GM12872 (cell line): ENCODE results near the gene CCL26.

Experiments used
- CTCF ChIP-seq: IDR thresholded peaks from 3 replicates; pipeline ENCODE4 v1.5.1; 2011; ENCODE audit warnings: low read depth, mild to moderate bottlenecking, low read length, moderate library complexity; ENCODE audit not compliant: insufficient read depth

CCL26 gene

GRCh38 chr7:75813781-75814236 is 41.8 kb upstream of the CCL26 start, which contains the start of gene CCL24:
TSS of gene CCL24 (minus strand) at chr7:75813806. CDS start at chr7:75813715, 91 bp downstream.
- no peak for TF ChIP-seq CTCF

GRCh38 chr7:75813084-75813483 is 41.1 kb upstream of the CCL26 start:
- no peak for TF ChIP-seq CTCF

GRCh38 chr7:75811894-75812678 is 40.1 kb upstream of the CCL26 start:
- no peak for TF ChIP-seq CTCF

- no peak for TF ChIP-seq CTCF
Observed at GRCh38 chr7:75809396-75809795, 37.4 kb upstream of the CCL26 start.

- TF ChIP-seq CTCF = no peak
Observed at GRCh38 chr7:75808106-75808505, 36.1 kb upstream of the CCL26 start.

GRCh38 chr7:75807452-75807851 is 35.4 kb upstream of the CCL26 start:
- TF ChIP-seq CTCF = no peak

GRCh38 chr7:75806560-75807307 is 34.7 kb upstream of the CCL26 start:
- no peak for TF ChIP-seq CTCF
